HepG2 (cell line): ENCODE data around the gene RTN4. TPM values are rescaled to one million over a fixed set of nuclear protein-coding genes. Genes with fewer than 3 reads are reported as not detected.

ENCODE experiments used
- ATAC-seq: fragments of 200-7000 bp; cut with Tn5 transposase; 3 replicates; pipeline ENCODE4 v1.9.1; 2020; ENCODE audit warnings: mild to moderate bottlenecking, moderate library complexity
- BruUV-seq: library from RNA; stranded (reverse); fragments of 400-500 nt; replicated peaks from 2 replicates; lab custom pipeline; 2021; lab: Mats Ljungman, UMichigan
- CTCF ChIA-PET: fragments of 300-600 bp; formaldehyde crosslinking; extraction: SDS; loops from one replicate; lab custom pipeline; 2021; ENCODE audit warnings: low total read pairs, inconsistent platforms, low intra/inter-chr PET ratio; lab: Yijun Ruan, JAX
- POLR2A ChIA-PET: fragments of 350-600 bp; sonication (Branson Sonifier 250); formaldehyde crosslinking; loops from one replicate; lab custom pipeline; 2020; ENCODE audit warnings: antibody characterized with exemption, inconsistent platforms; lab: Yijun Ruan, JAX
- DNase-seq: peaks from one replicate; pipeline ENCODE4 v3.0.0-alpha.2; 2015; ENCODE audit warnings: low spot score
- FAIRE-seq: peaks from 3 replicates; lab custom pipeline; 2011; peaks lifted over from hg19 to GRCh38; lab: Jason Lieb, UNC
- H2AFZ ChIP-seq: one replicate; pipeline ENCODE4 v1.6.1; 2011; ENCODE audit warnings: low read length, inconsistent platforms
- H3K27ac ChIP-seq: fragments of 300-600 bp; 3 replicates; pipeline ENCODE4 v1.8.0; 2011; ENCODE audit warnings: mixed run types, mild to moderate bottlenecking, mixed read lengths, low read length, inconsistent platforms; ENCODE audit not compliant: insufficient read depth; ENCODE audit errors: extremely low read length
- H3K27me3 ChIP-seq, 2 experiments: fragments of 200-600 bp in 1 of 2; 2 replicates in 1 of 2; 3 replicates in 1 of 2; pipeline versions ENCODE4 v1.6.0 to v1.8.0; 2011; ENCODE audit warnings: low read length in 2 of 2, mild to moderate bottlenecking in 2 of 2, moderate library complexity in 2 of 2, inconsistent platforms in 1 of 2; ENCODE audit not compliant: insufficient read depth in 2 of 2, control insufficient read depth in 1 of 2
- H3K36me3 ChIP-seq, 2 experiments: fragments of 200-600 bp in 1 of 2; replicated peaks in 1 of 2; 2 replicates in 1 of 2; 3 replicates in 1 of 2; pipeline versions ENCODE4 v1.5.1 to v1.8.0; 2011; ENCODE audit warnings: low read length in 2 of 2, inconsistent platforms in 1 of 2; ENCODE audit not compliant: insufficient read depth in 2 of 2, control insufficient read depth in 1 of 2
- H3K4me1 ChIP-seq: 2 replicates; pipeline ENCODE4 v1.5.1; 2012; ENCODE audit warnings: low read length, inconsistent platforms; ENCODE audit not compliant: insufficient read depth
- H3K4me2 ChIP-seq: 2 replicates; pipeline ENCODE4 v1.6.0; 2011; ENCODE audit warnings: low read depth, low read length, inconsistent platforms
- H3K4me3 ChIP-seq, 3 experiments: fragments of 200-600 bp in 1 of 3; sonication (generic), shearing (Covaris generic) in 1 of 3; replicated peaks in 1 of 3; 2 replicates each; pipeline ENCODE4 v1.5.1; 2011 to 2016; ENCODE audit warnings: low read length in 3 of 3, inconsistent platforms in 2 of 3, low read depth in 2 of 3, mild to moderate bottlenecking in 2 of 3, control low read depth in 1 of 3, mixed read lengths in 1 of 3; ENCODE audit not compliant: insufficient read depth in 1 of 3
- H3K79me2 ChIP-seq: one replicate; pipeline ENCODE4 v1.6.1; 2011; ENCODE audit warnings: low read length, inconsistent platforms; ENCODE audit not compliant: insufficient read depth
- H3K9ac ChIP-seq: 2 replicates; pipeline ENCODE4 v1.6.0; 2011; ENCODE audit warnings: mild to moderate bottlenecking, low read depth, low read length, inconsistent platforms; ENCODE audit not compliant: insufficient read depth
- H3K9me3 ChIP-seq: 2 replicates; pipeline ENCODE4 v1.5.1; 2012; ENCODE audit warnings: mild to moderate bottlenecking, low read length
- H4K20me1 ChIP-seq: 2 replicates; pipeline ENCODE4 v1.6.0; 2011; ENCODE audit warnings: inconsistent platforms, mild to moderate bottlenecking, low read length, moderate library complexity; ENCODE audit not compliant: insufficient read depth
- AHDC1 ChIP-seq: sonication (generic); formaldehyde crosslinking; IDR thresholded peaks from 2 replicates; pipeline ENCODE4 v1.5.1; 2020; ENCODE audit warnings: mild to moderate bottlenecking, missing genetic modification reagents, borderline replicate concordance
- CEBPB ChIP-seq: IDR thresholded peaks from 2 replicates; pipeline ENCODE4 v1.6.1; 2011; ENCODE audit warnings: low read depth, low read length, improper control_type of control experiment, borderline replicate concordance
- CEBPG ChIP-seq: IDR thresholded peaks from 2 replicates; pipeline ENCODE4 v1.6.1; 2016
- CENPT ChIP-seq: sonication (generic); formaldehyde crosslinking; IDR thresholded peaks from 2 replicates; pipeline ENCODE4 v1.8.0; 2022; ENCODE audit warnings: low read depth, mild to moderate bottlenecking, moderate library complexity, missing genetic modification reagents
- CREB1 ChIP-seq, 2 experiments: fragments of 450-650 bp in 1 of 2; IDR thresholded peaks; 2 replicates each; pipeline ENCODE4 v1.6.1; 2016 to 2017; ENCODE audit warnings: control low read depth in 1 of 2, mild to moderate bottlenecking in 1 of 2, missing compliant biosample characterization in 1 of 2, missing genetic modification characterization in 1 of 2
- PHF8 ChIP-seq: sonication (generic); formaldehyde crosslinking; IDR thresholded peaks from 2 replicates; pipeline ENCODE4 v1.5.0; 2020; ENCODE audit warnings: missing genetic modification reagents
- REPIN1 ChIP-seq: sonication (generic); formaldehyde crosslinking; IDR thresholded peaks from 2 replicates; pipeline ENCODE4 v1.8.0; 2022; ENCODE audit warnings: missing genetic modification reagents, low read depth, mild to moderate bottlenecking, borderline replicate concordance
- SATB2 ChIP-seq: sonication (generic); formaldehyde crosslinking; IDR thresholded peaks from 2 replicates; pipeline ENCODE4 v1.5.0; 2020; ENCODE audit warnings: missing genetic modification reagents
- SOX6 ChIP-seq, 2 experiments: fragments of 450-650 bp in 1 of 2; sonication (generic) in 1 of 2; formaldehyde crosslinking in 1 of 2; IDR thresholded peaks; 2 replicates each; pipeline versions ENCODE4 v1.4.0 to v1.6.1; 2017 to 2020; ENCODE audit warnings: antibody characterized with exemption in 1 of 2, mild to moderate bottlenecking in 1 of 2, missing genetic modification reagents in 1 of 2
- TBL1XR1 ChIP-seq: fragments of 150-350 bp; IDR thresholded peaks from 2 replicates; pipeline ENCODE4 v1.6.1; 2014; ENCODE audit warnings: borderline replicate concordance, low read length; ENCODE audit not compliant: partially characterized antibody
- TSC22D2 ChIP-seq: sonication (generic); formaldehyde crosslinking; IDR thresholded peaks from 2 replicates; pipeline ENCODE4 v1.5.1; 2020; ENCODE audit warnings: missing genetic modification reagents, mild to moderate bottlenecking, borderline replicate concordance
- ZFY ChIP-seq: sonication (generic); formaldehyde crosslinking; IDR thresholded peaks from 2 replicates; pipeline ENCODE4 v1.4.0; 2020; ENCODE audit warnings: missing genetic modification reagents
- ZNF432 ChIP-seq: sonication (generic); formaldehyde crosslinking; IDR thresholded peaks from 2 replicates; pipeline ENCODE4 v1.5.0; 2020; ENCODE audit warnings: missing genetic modification reagents, mild to moderate bottlenecking, borderline replicate concordance
- ZNF652 ChIP-seq: IDR thresholded peaks from 2 replicates; pipeline ENCODE4 v1.6.1; 2016; ENCODE audit warnings: low read depth, borderline replicate concordance
- ZNF792 ChIP-seq: IDR thresholded peaks from 2 replicates; pipeline ENCODE4 v1.6.1; 2016
- ZSCAN30 ChIP-seq: sonication (generic); formaldehyde crosslinking; IDR thresholded peaks from 2 replicates; pipeline ENCODE4 v1.5.0; 2020; ENCODE audit warnings: mild to moderate bottlenecking, missing genetic modification reagents
- WGBS: methylation state at CpG from one replicate; pipeline ENCODE4 v1.1.6; 2017; ENCODE audit warnings: low lambda C conversion rate; 5-methylcytosine and 5-hydroxymethylcytosine counted together
- in situ Hi-C: cut with HindIII; loops from 2 replicates; pipeline ENCODE4 v1.10.0; 2017; ENCODE audit warnings: low pct_unique_long_range_greater_than_20kb; ENCODE audit not compliant: extremely low pct_ligation_motif_present
- intact Hi-C: fragments of 100-400 bp; cut with micrococcal nuclease; formaldehyde crosslinking; loops from one replicate; pipeline ENCODE4 v1.10.0; 2022; ENCODE audit not compliant: unreplicated experiment
- polyA plus RNA-seq, 8 experiments: library from polyadenylated mRNA; depleted of rRNA in 3 of 8; stranded (reverse) in 7 of 8; unstranded in 1 of 8; fragments of >200 nt; fragmentation: Illumina TruSeq in 4 of 8; extraction: Trizol in 4 of 8; gene quantifications; 2 replicates each; pipeline versions ENCODE4 v1.2.1 to v1.2.3, GENCODE V29; 2011 to 2016; ENCODE audit warnings: low read depth in 4 of 8, missing spikeins in 1 of 8, mixed read lengths in 1 of 8; ENCODE audit not compliant: insufficient read depth in 1 of 8
- total RNA-seq, 5 experiments: library from RNA; depleted of rRNA; stranded (reverse); fragments of >200 nt; fragmentation: Illumina TruSeq; extraction: Trizol; gene quantifications; 2 replicates each; pipeline ENCODE4 v1.2.3, GENCODE V29; 2016; ENCODE audit warnings: low read depth in 1 of 5

Gene RTN4
- total and polyA plus RNA-seq, 2 of the 13 experiments (the other 11 are each of a cell fraction or from before 2014, with no cell fraction given), result 98.4 to 133 TPM

DNA sequence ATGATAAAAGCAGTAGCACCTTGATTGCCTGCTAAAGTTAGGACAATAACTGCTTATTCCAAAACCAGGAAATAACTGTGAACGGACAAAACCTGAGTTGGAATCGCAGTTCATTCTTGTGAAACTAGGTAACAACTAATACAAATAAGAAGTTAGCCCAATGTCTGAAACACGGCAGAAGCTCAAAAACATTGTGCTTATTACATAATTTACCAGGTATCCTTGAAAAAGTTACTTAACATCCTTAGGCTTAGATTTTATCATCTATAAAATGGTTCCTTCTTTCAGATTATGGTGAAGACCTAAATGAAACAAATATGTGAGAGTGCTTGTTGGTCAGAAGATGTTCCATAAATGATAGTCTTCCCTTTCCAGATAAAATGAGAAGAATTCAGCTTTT is 32.4 kb downstream of the RTN4 start:
- no peaks in the 10 kb centered on the region for H3K9me3 ChIP-seq
- CTCF ChIA-PET, result no interaction called here
- peaks cover 3% of the 10 kb centered on the region; the same call in 1 of the 2 replicates for H4K20me1 ChIP-seq
- H3K79me2 ChIP-seq, result peaks cover 98% of the 10 kb centered on the region
- H3K9ac ChIP-seq, result no peak overlapping the region
- H3K4me2 ChIP-seq, result no peak overlapping the region
- no peaks in the 10 kb centered on the region for H3K27me3 ChIP-seq
- DNase-seq (no peak), FAIRE-seq (no peak), ATAC-seq (no peak)
- H2AFZ ChIP-seq, result no peak overlapping the region
- WGBS, result 66% methylated on average over 3 of the region's 3 CpGs
- no TSS peak for BruUV-seq
- no peak overlapping the region for H3K4me3 ChIP-seq
- POLR2A ChIA-PET, result no interaction called here
- peak overlapping the region; percentile 0 for H3K27ac ChIP-seq
- peaks cover 0 to 11% of the 10 kb centered on the region in 2 experiments; a peak in 2 of 5 replicates for H3K36me3 ChIP-seq
- intact Hi-C loops (loop anchor here (5.0 to 10.0 kb wide), 3 partner anchors 94 to 497 kb away; partner anchors contain the start of gene CFAP36), in situ Hi-C loops (loop anchor here (5.0 kb wide), 1 partner anchor 149 kb away; no protein-coding TSS in a partner anchor)
- H3K4me1 ChIP-seq, result peaks cover 45% of the 10 kb centered on the region
- TF ChIP-seq ZNF652 (CRISPR knock-in tag) (no peak), PHF8 (no peak), CREB1 (IDR thresholded peaks at IDR 0.05) (no peak), CREB1 (CRISPR knock-in tag; IDR thresholded peaks at IDR 0.05) (no peak), SATB2 (no peak), ZNF432 (CRISPR knock-in tag) (no peak), ZNF792 (CRISPR knock-in tag) (no peak), TBL1XR1 (no peak), AHDC1 (0 out of 2 replicates have a peak, but pooled peaks have one; percentile 24), REPIN1 (CRISPR knock-in tag) (no peak), CEBPG (CRISPR knock-in tag) (peak; percentile 61), ZFY (CRISPR knock-in tag) (no peak), CEBPB (peak; percentile 80), CENPT (CRISPR knock-in tag) (no peak), SOX6 (IDR thresholded peaks at IDR 0.05) (no peak), SOX6 (CRISPR knock-in tag; IDR thresholded peaks at IDR 0.05) (no peak; the same call in 1 of the 2 replicates), ZSCAN30 (CRISPR knock-in tag) (no peak), TSC22D2 (CRISPR knock-in tag) (no peak)
